ENCODE results near the gene LCA5L. TPM values are rescaled to one million over a fixed set of nuclear protein-coding genes. Genes with fewer than 3 reads are reported as not detected.

LCA5L gene
- total and polyA plus RNA-seq, 2 experiments from 2014 or later: 0.69 to 1.4 TPM

DNA sequence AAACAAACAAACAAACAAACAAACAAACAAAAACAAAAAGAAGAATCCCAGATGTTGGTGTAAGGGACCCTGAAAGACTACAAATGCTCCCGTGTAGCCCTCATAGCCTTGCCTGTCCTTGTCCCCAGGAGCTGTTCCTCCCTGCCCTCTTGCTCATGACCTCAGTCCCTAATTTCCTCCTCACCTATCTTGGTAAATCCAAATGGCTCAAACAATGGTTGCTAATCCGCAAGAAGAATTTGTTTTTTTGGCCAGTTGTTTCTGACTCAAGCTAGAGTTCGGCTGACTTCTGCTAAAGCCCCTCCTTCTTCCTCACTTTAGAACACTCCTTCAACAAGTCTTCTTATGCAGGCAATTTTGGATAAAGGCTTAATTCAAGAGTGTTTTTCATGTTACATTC is 15.6 kb downstream of the LCA5L start (continued):
- TF ChIP-seq, protein P1, sequence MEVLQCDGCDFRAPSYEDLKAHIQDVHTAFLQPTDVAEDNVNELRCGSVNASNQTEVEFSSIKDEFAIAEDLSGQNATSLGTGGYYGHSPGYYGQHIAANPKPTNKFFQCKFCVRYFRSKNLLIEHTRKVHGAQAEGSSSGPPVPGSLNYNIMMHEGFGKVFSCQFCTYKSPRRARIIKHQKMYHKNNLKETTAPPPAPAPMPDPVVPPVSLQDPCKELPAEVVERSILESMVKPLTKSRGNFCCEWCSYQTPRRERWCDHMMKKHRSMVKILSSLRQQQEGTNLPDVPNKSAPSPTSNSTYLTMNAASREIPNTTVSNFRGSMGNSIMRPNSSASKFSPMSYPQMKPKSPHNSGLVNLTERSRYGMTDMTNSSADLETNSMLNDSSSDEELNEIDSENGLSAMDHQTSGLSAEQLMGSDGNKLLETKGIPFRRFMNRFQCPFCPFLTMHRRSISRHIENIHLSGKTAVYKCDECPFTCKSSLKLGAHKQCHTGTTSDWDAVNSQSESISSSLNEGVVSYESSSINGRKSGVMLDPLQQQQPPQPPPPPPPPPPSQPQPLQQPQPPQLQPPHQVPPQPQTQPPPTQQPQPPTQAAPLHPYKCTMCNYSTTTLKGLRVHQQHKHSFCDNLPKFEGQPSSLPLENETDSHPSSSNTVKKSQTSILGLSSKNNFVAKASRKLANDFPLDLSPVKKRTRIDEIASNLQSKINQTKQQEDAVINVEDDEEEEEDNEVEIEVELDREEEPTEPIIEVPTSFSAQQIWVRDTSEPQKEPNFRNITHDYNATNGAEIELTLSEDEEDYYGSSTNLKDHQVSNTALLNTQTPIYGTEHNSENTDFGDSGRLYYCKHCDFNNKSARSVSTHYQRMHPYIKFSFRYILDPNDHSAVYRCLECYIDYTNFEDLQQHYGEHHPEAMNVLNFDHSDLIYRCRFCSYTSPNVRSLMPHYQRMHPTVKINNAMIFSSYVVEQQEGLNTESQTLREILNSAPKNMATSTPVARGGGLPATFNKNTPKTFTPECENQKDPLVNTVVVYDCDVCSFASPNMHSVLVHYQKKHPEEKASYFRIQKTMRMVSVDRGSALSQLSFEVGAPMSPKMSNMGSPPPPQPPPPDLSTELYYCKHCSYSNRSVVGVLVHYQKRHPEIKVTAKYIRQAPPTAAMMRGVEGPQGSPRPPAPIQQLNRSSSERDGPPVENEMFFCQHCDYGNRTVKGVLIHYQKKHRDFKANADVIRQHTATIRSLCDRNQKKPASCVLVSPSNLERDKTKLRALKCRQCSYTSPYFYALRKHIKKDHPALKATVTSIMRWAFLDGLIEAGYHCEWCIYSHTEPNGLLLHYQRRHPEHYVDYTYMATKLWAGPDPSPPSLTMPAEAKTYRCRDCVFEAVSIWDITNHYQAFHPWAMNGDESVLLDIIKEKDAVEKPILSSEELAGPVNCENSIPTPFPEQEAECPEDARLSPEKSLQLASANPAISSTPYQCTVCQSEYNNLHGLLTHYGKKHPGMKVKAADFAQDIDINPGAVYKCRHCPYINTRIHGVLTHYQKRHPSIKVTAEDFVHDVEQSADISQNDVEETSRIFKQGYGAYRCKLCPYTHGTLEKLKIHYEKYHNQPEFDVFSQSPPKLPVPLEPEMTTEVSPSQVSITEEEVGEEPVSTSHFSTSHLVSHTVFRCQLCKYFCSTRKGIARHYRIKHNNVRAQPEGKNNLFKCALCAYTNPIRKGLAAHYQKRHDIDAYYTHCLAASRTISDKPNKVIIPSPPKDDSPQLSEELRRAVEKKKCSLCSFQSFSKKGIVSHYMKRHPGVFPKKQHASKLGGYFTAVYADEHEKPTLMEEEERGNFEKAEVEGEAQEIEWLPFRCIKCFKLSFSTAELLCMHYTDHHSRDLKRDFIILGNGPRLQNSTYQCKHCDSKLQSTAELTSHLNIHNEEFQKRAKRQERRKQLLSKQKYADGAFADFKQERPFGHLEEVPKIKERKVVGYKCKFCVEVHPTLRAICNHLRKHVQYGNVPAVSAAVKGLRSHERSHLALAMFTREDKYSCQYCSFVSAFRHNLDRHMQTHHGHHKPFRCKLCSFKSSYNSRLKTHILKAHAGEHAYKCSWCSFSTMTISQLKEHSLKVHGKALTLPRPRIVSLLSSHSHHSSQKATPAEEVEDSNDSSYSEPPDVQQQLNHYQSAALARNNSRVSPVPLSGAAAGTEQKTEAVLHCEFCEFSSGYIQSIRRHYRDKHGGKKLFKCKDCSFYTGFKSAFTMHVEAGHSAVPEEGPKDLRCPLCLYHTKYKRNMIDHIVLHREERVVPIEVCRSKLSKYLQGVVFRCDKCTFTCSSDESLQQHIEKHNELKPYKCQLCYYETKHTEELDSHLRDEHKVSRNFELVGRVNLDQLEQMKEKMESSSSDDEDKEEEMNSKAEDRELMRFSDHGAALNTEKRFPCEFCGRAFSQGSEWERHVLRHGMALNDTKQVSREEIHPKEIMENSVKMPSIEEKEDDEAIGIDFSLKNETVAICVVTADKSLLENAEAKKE (CRISPR knock-in tag; IDR thresholded peaks at IDR 0.05): no peak
- TF ChIP-seq, protein P2, sequence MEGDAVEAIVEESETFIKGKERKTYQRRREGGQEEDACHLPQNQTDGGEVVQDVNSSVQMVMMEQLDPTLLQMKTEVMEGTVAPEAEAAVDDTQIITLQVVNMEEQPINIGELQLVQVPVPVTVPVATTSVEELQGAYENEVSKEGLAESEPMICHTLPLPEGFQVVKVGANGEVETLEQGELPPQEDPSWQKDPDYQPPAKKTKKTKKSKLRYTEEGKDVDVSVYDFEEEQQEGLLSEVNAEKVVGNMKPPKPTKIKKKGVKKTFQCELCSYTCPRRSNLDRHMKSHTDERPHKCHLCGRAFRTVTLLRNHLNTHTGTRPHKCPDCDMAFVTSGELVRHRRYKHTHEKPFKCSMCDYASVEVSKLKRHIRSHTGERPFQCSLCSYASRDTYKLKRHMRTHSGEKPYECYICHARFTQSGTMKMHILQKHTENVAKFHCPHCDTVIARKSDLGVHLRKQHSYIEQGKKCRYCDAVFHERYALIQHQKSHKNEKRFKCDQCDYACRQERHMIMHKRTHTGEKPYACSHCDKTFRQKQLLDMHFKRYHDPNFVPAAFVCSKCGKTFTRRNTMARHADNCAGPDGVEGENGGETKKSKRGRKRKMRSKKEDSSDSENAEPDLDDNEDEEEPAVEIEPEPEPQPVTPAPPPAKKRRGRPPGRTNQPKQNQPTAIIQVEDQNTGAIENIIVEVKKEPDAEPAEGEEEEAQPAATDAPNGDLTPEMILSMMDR (conservative IDR thresholded peaks at IDR 0.05; ENCODE audit: low read depth in 2 of 2): no peak
- no peak for TF ChIP-seq ZNF114 (CRISPR knock-in tag; IDR thresholded peaks at IDR 0.05)

DNA sequence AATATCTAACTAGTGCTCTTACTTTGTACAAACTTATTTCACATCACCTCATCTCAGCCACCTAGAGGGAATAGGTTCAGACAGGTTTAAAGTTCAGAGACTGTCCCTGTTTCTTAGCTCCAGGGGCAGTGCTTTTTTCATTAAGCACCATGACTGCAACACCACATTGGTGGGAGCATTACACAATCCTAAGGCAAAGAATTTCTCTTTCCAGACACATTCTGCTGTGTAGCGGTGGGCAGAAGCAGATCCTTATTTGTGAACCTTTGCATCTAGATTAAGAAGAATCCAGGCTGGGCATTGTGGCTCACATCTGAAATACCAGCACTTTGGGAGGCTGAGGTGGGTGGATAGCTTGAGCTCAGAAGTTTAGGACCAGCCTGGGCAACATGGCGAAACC is 16.1 kb downstream of the LCA5L start:
- DNase-seq (ENCODE audit: low spot score): no peak
- no peaks in the 10 kb centered on the region for H3K27me3 ChIP-seq (ENCODE audit: insufficient read depth)
- no peaks in the 10 kb centered on the region for H3K79me2 ChIP-seq (replicated peaks; ENCODE audit: insufficient read depth)
- Mint-ChIP-seq H3K4me1 (peaks cover 13% of the 10 kb centered on the region), H3K27me3 (ENCODE audit: insufficient read depth, low read depth, poor library complexity) (no peaks in the 10 kb centered on the region), H3K9me3 (no peaks in the 10 kb centered on the region), H3K36me3 (ENCODE audit: low read depth) (no peaks in the 10 kb centered on the region), H3K4me3 (no peak overlapping the region), H3K27ac (no peak overlapping the region)
- H3F3A ChIP-seq (replicated peaks; ENCODE audit: low read depth): no peaks in the 10 kb centered on the region
- H3K27ac ChIP-seq (ENCODE audit: low read depth): no peak overlapping the region
- peaks cover 10% of the 10 kb centered on the region; the same call in 1 of the 2 replicates for H3K4me1 ChIP-seq (ENCODE audit: insufficient read depth)
- H3K36me3 ChIP-seq (ENCODE audit: insufficient read depth): no peaks in the 10 kb centered on the region
- H3K4me3 ChIP-seq: no peak overlapping the region
- H3K4me2 ChIP-seq: no peak overlapping the region
- H2AFZ ChIP-seq: no peak overlapping the region
- no peaks in the 10 kb centered on the region for H3K9me2 ChIP-seq (ENCODE audit: insufficient read depth)
- no peak for ATAC-seq
- no peaks in the 10 kb centered on the region for H4K20me1 ChIP-seq (replicated peaks; ENCODE audit: insufficient read depth)
- TF ChIP-seq ZNF331 (CRISPR knock-in tag; IDR thresholded peaks at IDR 0.05; ENCODE audit: low read depth) (no peak), NANOG (IDR thresholded peaks at IDR 0.05; ENCODE audit: borderline replicate concordance) (no peak), EZH2phosphoT487 (IDR thresholded peaks at IDR 0.05; ENCODE audit: unreplicated experiment) (no peak), JUNB (IDR thresholded peaks at IDR 0.05; ENCODE audit: unreplicated experiment) (no peak)
